Hepatocyte (in vitro differentiated cells): Measurements from ENCODE around the gene KCNJ13. TPM values are rescaled to one million over a fixed set of nuclear protein-coding genes. Genes with fewer than 3 reads are reported as not detected.

Source experiments
- DNase-seq: peaks from one replicate; pipeline ENCODE4 v3.0.0-alpha.2; 2016; ENCODE audit warnings: low spot score
- H2AFZ ChIP-seq: fragments of 200-600 bp; sonication (generic); 2 replicates; pipeline ENCODE4 v1.6.0; 2016; ENCODE audit warnings: antibody characterized with exemption, mild to moderate bottlenecking
- H3K27ac ChIP-seq: fragments of 200-600 bp; sonication (generic); 2 replicates; pipeline ENCODE4 v1.5.1; 2016; ENCODE audit warnings: mild to moderate bottlenecking
- H3K27me3 ChIP-seq: fragments of 200-600 bp; sonication (generic); 2 replicates; pipeline ENCODE4 v1.6.1; 2016
- H3K36me3 ChIP-seq: fragments of 200-600 bp; sonication (generic); replicated peaks from 2 replicates; pipeline ENCODE4 v1.5.1; 2016; ENCODE audit warnings: low read depth; ENCODE audit not compliant: insufficient read depth
- H3K4me1 ChIP-seq: fragments of 200-600 bp; sonication (generic); 2 replicates; pipeline ENCODE4 v1.5.1; 2016; ENCODE audit warnings: mild to moderate bottlenecking, moderate library complexity; ENCODE audit not compliant: insufficient read depth
- H3K4me2 ChIP-seq: fragments of 200-600 bp; sonication (generic); 2 replicates; pipeline ENCODE4 v1.6.0; 2016
- H3K4me3 ChIP-seq: fragments of 200-600 bp; sonication (generic); 2 replicates; pipeline ENCODE4 v1.5.1; 2016; ENCODE audit warnings: mild to moderate bottlenecking
- H3K79me2 ChIP-seq: fragments of 200-600 bp; sonication (generic); 2 replicates; pipeline ENCODE4 v1.6.0; 2017; ENCODE audit warnings: mild to moderate bottlenecking
- H3K9me2 ChIP-seq: fragments of 200-600 bp; sonication (generic); replicated peaks from 2 replicates; pipeline ENCODE4 v1.6.0; 2017; ENCODE audit warnings: mild to moderate bottlenecking; ENCODE audit not compliant: insufficient read depth
- H3K9me3 ChIP-seq: fragments of 200-600 bp; sonication (generic); 2 replicates; pipeline ENCODE4 v1.5.1; 2016; ENCODE audit warnings: low read depth, mild to moderate bottlenecking
- H4K20me1 ChIP-seq: fragments of 200-600 bp; sonication (generic); 2 replicates; pipeline ENCODE4 v1.6.0; 2016; ENCODE audit warnings: mild to moderate bottlenecking; ENCODE audit not compliant: insufficient read depth, poor library complexity, severe bottlenecking
- CTCF ChIP-seq: fragments of 200-600 bp; sonication (generic); IDR thresholded peaks from 2 replicates; pipeline ENCODE4 v1.5.1; 2016; ENCODE audit warnings: antibody characterized with exemption, mild to moderate bottlenecking; ENCODE audit not compliant: poor library complexity
- EZH2 ChIP-seq: fragments of 200-600 bp; sonication (generic); IDR thresholded peaks from 2 replicates; pipeline ENCODE4 v1.6.1; 2016; ENCODE audit warnings: antibody characterized with exemption, mild to moderate bottlenecking, borderline replicate concordance
- EZH2phosphoT487 ChIP-seq: fragments of 200-600 bp; sonication (generic); IDR thresholded peaks from one replicate; pipeline ENCODE4 v1.6.1; 2018; ENCODE audit warnings: antibody characterized with exemption, mild to moderate bottlenecking, low read depth, moderate library complexity; ENCODE audit not compliant: unreplicated experiment, severe bottlenecking
- WGBS: methylation state at CpG from one replicate; pipeline ENCODE4 v1.1.6; 2016; ENCODE audit warnings: low lambda C conversion rate; ENCODE audit errors: missing lambda C conversion rate; 5-methylcytosine and 5-hydroxymethylcytosine counted together
- polyA plus RNA-seq: library from polyadenylated mRNA; unstranded; fragments of >200 nt; fragmentation: Nextera tagmentation; extraction: Ambion mirVana; gene quantifications from 2 replicates; pipeline ENCODE4 v1.2.1, GENCODE V29; 2016
- total RNA-seq: library from RNA; depleted of rRNA; stranded (reverse); fragments of >200 nt; gene quantifications from 2 replicates; pipeline ENCODE4 v1.2.3, GENCODE V29; 2014

The KCNJ13 gene
- total and polyA plus RNA-seq, 2 experiments from 2014 or later, result 43.1 to 56.6 TPM

- no peak overlapping the region for H3K4me2 ChIP-seq
- peaks cover 6% of the 10 kb centered on the region for H3K4me1 ChIP-seq
- no peak overlapping the region for H2AFZ ChIP-seq
- H3K9me3 ChIP-seq, result no peaks in the 10 kb centered on the region
- no peak overlapping the region for H3K4me3 ChIP-seq
- H3K79me2 ChIP-seq, result peaks cover 5% of the 10 kb centered on the region
- WGBS, result 87% methylated on average over 4 of the region's 4 CpGs
- H3K27ac ChIP-seq, result no peak overlapping the region
- no peak for DNase-seq
- H3K9me2 ChIP-seq, result no peaks in the 10 kb centered on the region
- H3K27me3 ChIP-seq, result no peaks in the 10 kb centered on the region
- TF ChIP-seq CTCF (no peak), EZH2 (no peak), EZH2phosphoT487 (no peak)
- no peaks in the 10 kb centered on the region for H3K36me3 ChIP-seq
- no peaks in the 10 kb centered on the region for H4K20me1 ChIP-seq
Observed at GRCh38 chr2:232793271-232793670, 16.9 kb upstream of the KCNJ13 start.

GRCh38 chr2:232791518-232791917, 15.2 kb upstream of the KCNJ13 start:
- Histone ChIP-seq H4K20me1 (no peaks in the 10 kb centered on the region), H2AFZ (no peak overlapping the region), H3K27ac (no peak overlapping the region), H3K9me3 (no peaks in the 10 kb centered on the region), H3K36me3 (no peaks in the 10 kb centered on the region), H3K9me2 (no peaks in the 10 kb centered on the region), H3K27me3 (no peaks in the 10 kb centered on the region), H3K4me3 (no peak overlapping the region), H3K79me2 (peaks cover 3% of the 10 kb centered on the region), H3K4me1 (peaks cover 6% of the 10 kb centered on the region), H3K4me2 (no peak overlapping the region)
- TF ChIP-seq CTCF (no peak), EZH2 (no peak), EZH2phosphoT487 (no peak)
- WGBS, result 97% methylated on average over 4 of the region's 4 CpGs
- DNase-seq, result no peak

GRCh38 chr2:232789082-232789481, 12.7 kb upstream of the KCNJ13 start:
- Histone ChIP-seq H3K4me1 (peaks cover 6% of the 10 kb centered on the region), H4K20me1 (no peaks in the 10 kb centered on the region), H3K4me2 (no peak overlapping the region), H3K9me2 (no peaks in the 10 kb centered on the region), H3K36me3 (no peaks in the 10 kb centered on the region), H3K9me3 (no peaks in the 10 kb centered on the region), H3K27ac (peak overlapping the region; percentile 20), H3K79me2 (peaks cover 3% of the 10 kb centered on the region), H3K27me3 (no peaks in the 10 kb centered on the region), H3K4me3 (no peak overlapping the region), H2AFZ (no peak overlapping the region)
- TF ChIP-seq EZH2phosphoT487 (no peak), EZH2 (no peak), CTCF (no peak)
- WGBS, result 35% methylated on average over 4 of the region's 4 CpGs
- peak; percentile 10 for DNase-seq

GRCh38 chr2:232787806-232788205, 11.4 kb upstream of the KCNJ13 start:
- Histone ChIP-seq H3K4me1 (peaks cover 6% of the 10 kb centered on the region), H3K27ac (no peak overlapping the region)

More at GRCh38 chr2:232787806-232788205, 11.4 kb upstream of the KCNJ13 start:
- no peak overlapping the region for H2AFZ ChIP-seq
- no peak for DNase-seq
- no peaks in the 10 kb centered on the region for H3K9me3 ChIP-seq
- TF ChIP-seq EZH2phosphoT487 (no peak), CTCF (no peak), EZH2 (no peak)
- H3K27me3 ChIP-seq, result no peaks in the 10 kb centered on the region
- no peak overlapping the region for H3K4me2 ChIP-seq
- no peaks in the 10 kb centered on the region for H3K36me3 ChIP-seq
- H3K79me2 ChIP-seq, result peaks cover 3% of the 10 kb centered on the region
- H3K9me2 ChIP-seq, result no peaks in the 10 kb centered on the region
- no peaks in the 10 kb centered on the region for H4K20me1 ChIP-seq
- no peak overlapping the region for H3K4me3 ChIP-seq
